Esophagus (tissue), 2 donors: Measurements from ENCODE around the gene ERVK3-1. TPM values are rescaled to one million over a fixed set of nuclear protein-coding genes. Genes with fewer than 3 reads are reported as not detected.
A peak's percentile ranks its signal among the peaks of the same experiment; 100 is the strongest.
"Not testable (repeated sequence)": the region's sequence is repeated elsewhere in the genome, so short reads cannot be mapped to it uniquely, and the experiment has no call there.

Experiments used
- H3K27ac ChIP-seq, 2 donors: one replicate each; pipeline ENCODE4 v1.5.1; 2013; ENCODE audit warnings: low read depth in 2 of 2, mild to moderate bottlenecking in 2 of 2, inconsistent platforms in 1 of 2, low read length in 1 of 2, moderate library complexity in 1 of 2
- H3K27me3 ChIP-seq, 2 donors: one replicate each; pipeline ENCODE4 v1.6.1; 2013; ENCODE audit warnings: low read length in 2 of 2, control low read depth in 1 of 2, mild to moderate bottlenecking in 1 of 2; ENCODE audit not compliant: insufficient read depth in 2 of 2, control insufficient read depth in 1 of 2
- H3K36me3 ChIP-seq, 2 donors: one replicate each; pipeline ENCODE4 v1.6.1; 2013; ENCODE audit warnings: low read length in 1 of 2; ENCODE audit not compliant: control insufficient read depth in 2 of 2, insufficient read depth in 2 of 2
- H3K4me1 ChIP-seq, 2 donors: one replicate each; pipeline ENCODE4 v1.6.1; 2013; ENCODE audit warnings: low read length in 1 of 2; ENCODE audit not compliant: control insufficient read depth in 2 of 2, insufficient read depth in 2 of 2
- H3K4me3 ChIP-seq, 2 donors: one replicate each; pipeline ENCODE4 v1.5.1; 2013; ENCODE audit warnings: low read length in 2 of 2, mild to moderate bottlenecking in 2 of 2, low read depth in 1 of 2, moderate library complexity in 1 of 2
- H3K9me3 ChIP-seq, 2 donors: one replicate each; pipeline ENCODE4 v1.6.1; 2013; ENCODE audit warnings: mild to moderate bottlenecking in 2 of 2, low read depth in 1 of 2, low read length in 1 of 2, moderate library complexity in 1 of 2; ENCODE audit not compliant: control insufficient read depth in 2 of 2, insufficient read depth in 1 of 2
- WGBS, 2 donors: extraction: QIAGEN DNeasy Blood & Tissue Kit; methylation state at CpG; one replicate each; pipeline ENCODE4 v1.1.7; 2013; 5-methylcytosine and 5-hydroxymethylcytosine counted together
- polyA plus RNA-seq, 2 donors: library from polyadenylated mRNA; stranded (reverse); fragments of 200-250 nt; gene quantifications; one replicate each; pipeline ENCODE4 v1.2.3, GENCODE V29; 2013
- donor health status: healthy with polysubstance abuse.
- donor health status: Bipolar disorder and iron deficiency.

Gene ERVK3-1
- polyA plus RNA-seq, 2 donors, result 15.2 to 23.1 TPM

DNA sequence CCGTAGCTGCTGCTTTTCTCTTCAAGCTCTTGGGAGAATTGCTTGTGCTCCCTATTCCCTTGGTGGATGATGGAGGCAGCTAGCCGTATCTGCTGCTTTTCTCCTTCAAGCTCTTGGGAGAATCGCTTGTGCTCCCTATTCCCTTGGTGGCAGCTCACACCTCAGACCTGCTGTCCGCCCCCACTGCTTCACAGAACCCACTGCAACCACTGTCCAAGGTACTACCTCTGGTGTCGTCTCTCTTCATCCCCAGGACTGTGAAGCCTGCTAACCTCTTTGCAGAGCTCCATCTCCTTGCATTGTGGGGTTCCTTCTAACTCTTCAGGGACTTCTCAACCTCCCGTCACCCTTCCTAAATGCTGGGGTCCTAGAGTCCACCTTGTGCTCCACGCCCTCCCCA, 4.6 kb upstream of the ERVK3-1 start:
- peaks cover 0 to 18% of the 10 kb centered on the region in 2 donors for H3K36me3 ChIP-seq
- H3K4me3 ChIP-seq, result no peak overlapping the region
- H3K27ac ChIP-seq, result no peak overlapping the region
- H3K9me3 ChIP-seq, result peaks cover 0 to 11% of the 10 kb centered on the region in 2 donors
- 93 to 97% methylated on average over 7 of the region's 7 CpGs for WGBS, 2 donors
- H3K4me1 ChIP-seq, result no peaks in the 10 kb centered on the region
- no peaks in the 10 kb centered on the region for H3K27me3 ChIP-seq

DNA sequence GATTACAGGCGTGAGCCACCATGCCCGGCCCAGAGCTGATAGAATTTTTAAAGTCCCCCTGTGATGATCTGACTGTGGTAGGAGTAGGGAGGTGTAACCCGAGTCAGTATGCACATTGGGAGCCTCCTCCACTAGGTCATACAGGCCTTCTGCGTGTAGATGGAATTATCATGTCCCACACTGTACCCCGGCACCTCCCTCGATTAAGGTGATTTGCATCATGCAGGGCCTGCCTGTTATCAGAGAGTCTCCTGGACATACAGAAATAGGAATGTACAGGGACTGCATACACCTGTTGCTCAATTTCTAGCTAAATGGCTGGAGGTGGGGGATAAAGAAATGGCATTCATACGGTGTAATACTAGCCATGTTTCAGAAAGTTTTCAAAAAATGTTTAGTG, 922 bp upstream of the ERVK3-1 start:
- H3K36me3 ChIP-seq, result peaks cover 6 to 17% of the 10 kb centered on the region in 2 donors
- H3K27ac ChIP-seq, result no peak overlapping the region
- peak overlapping the region in 1 of 2 donors; percentile 99 for H3K4me3 ChIP-seq
- no peaks in the 10 kb centered on the region for H3K27me3 ChIP-seq
- H3K9me3 ChIP-seq, result peaks cover 0 to 2% of the 10 kb centered on the region in 2 donors
- H3K4me1 ChIP-seq, result peaks cover 0 to 3% of the 10 kb centered on the region in 2 donors
- WGBS, 2 donors, result 89 to 90% methylated on average over 7 of the region's 7 CpGs

DNA sequence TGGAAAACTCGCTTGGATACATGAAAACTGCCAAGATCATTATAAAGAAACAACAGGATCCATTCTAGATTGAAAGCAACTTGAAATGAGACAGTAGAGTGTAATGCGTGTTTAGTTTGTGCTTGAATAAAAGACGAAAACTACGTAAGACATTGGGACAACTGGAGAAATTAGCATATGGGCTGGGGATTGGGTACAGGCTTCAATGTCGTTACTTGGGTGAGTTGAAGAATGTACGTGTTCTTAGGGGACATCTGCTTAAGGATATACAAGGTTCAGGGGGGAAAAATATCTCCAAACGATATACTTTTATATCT, 471 bp upstream of the ERVK3-1 start:
- WGBS, 2 donors, result 21 to 26% methylated on average over 7 of the region's 7 CpGs
- peaks cover 0 to 2% of the 10 kb centered on the region in 2 donors for H3K9me3 ChIP-seq
- H3K4me3 ChIP-seq, result peak overlapping the region; percentile 84 to 99
- peaks cover 6 to 17% of the 10 kb centered on the region in 2 donors for H3K36me3 ChIP-seq
- peak overlapping the region; percentile 51 to 67 for H3K27ac ChIP-seq
- H3K27me3 ChIP-seq, result no peaks in the 10 kb centered on the region
- peaks cover 0 to 3% of the 10 kb centered on the region in 2 donors for H3K4me1 ChIP-seq

DNA sequence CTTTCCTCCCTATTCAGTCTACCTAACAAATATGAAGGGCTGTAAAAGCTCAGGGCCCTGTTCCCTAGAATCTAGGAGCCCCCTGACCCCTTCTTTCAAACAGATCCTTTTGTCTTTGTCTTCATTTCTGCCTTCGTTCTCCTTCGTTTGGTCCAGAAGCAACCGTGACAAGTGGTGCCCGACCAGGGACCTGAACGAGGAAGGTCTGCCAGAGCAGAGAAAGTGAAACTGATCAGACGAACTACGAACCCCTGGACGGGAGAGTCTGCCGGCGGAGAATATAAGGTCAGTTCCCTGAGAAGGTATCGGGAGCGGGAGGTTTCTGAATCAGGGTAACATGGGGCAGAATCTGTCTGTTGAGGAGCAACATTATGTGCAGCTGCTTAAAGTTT, 751 bp downstream of the ERVK3-1 start:
- H3K27ac ChIP-seq, result peak overlapping the region; percentile 14 to 96
- H3K4me3 ChIP-seq, result peak overlapping the region; percentile 84 to 99
- H3K4me1 ChIP-seq, result peaks cover 0 to 3% of the 10 kb centered on the region in 2 donors
- 45 to 61% methylated on average over 12 of the region's 12 CpGs for WGBS, 2 donors
- peaks cover 6 to 10% of the 10 kb centered on the region in 2 donors for H3K36me3 ChIP-seq
- H3K9me3 ChIP-seq, result peaks cover 0 to 2% of the 10 kb centered on the region in 2 donors
- no peaks in the 10 kb centered on the region for H3K27me3 ChIP-seq

DNA sequence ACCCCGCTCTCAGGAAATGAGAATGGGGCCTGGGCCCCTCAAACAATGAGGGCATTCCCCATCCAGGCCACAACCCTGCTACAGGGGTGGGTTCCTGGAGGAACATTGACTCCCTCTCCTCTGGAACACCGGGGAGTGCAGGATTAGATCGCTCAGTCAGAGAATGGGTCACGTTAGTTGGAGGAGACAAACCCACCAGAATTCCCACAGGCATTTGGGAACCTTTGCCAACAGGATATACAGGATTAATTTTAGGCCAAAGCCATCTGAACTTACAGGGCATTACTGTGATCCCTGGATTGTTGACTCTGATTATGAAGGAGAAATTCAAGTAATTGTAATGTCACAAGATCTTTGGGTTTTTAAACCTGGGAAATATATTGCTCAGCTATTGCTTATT, 2.6 kb downstream of the ERVK3-1 start:
- no peak overlapping the region for H3K4me3 ChIP-seq
- WGBS, 2 donors, result 84 to 89% methylated on average over 4 of the region's 4 CpGs
- H3K27ac ChIP-seq, result no peak overlapping the region
- H3K27me3 ChIP-seq, result no peaks in the 10 kb centered on the region
- H3K9me3 ChIP-seq, result no peaks in the 10 kb centered on the region
- H3K4me1 ChIP-seq, result peaks cover 0 to 3% of the 10 kb centered on the region in 2 donors
- peaks cover 16% of the 10 kb centered on the region in 2 donors for H3K36me3 ChIP-seq

DNA sequence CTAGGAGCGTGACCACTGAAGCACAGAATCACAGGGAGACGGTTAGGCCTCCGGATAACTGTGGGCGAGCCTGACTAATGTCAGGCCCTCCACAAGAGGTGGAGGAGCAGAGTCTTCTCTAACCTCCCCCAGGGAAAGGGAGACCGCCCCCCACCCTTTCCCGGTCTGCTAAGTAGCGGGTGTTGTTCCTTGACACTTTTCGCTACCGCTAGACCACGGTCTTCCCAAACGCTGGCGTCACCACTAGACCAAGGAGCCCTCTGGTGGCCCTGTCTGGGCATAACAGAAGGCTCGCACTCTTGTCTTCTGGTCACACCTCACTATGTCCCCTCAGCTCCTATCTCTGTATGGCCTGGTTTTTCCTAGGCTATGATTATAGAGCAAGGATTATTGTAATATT, 5.5 kb downstream of the ERVK3-1 start:
- H3K36me3 ChIP-seq, result peaks cover 23% of the 10 kb centered on the region in 2 donors
- WGBS, 2 donors, result 70 to 78% methylated on average over 13 of the region's 13 CpGs
- H3K27ac ChIP-seq, H3K4me3 ChIP-seq, H3K27me3 ChIP-seq, H3K4me1 ChIP-seq, H3K9me3 ChIP-seq: not testable (repeated sequence)

DNA sequence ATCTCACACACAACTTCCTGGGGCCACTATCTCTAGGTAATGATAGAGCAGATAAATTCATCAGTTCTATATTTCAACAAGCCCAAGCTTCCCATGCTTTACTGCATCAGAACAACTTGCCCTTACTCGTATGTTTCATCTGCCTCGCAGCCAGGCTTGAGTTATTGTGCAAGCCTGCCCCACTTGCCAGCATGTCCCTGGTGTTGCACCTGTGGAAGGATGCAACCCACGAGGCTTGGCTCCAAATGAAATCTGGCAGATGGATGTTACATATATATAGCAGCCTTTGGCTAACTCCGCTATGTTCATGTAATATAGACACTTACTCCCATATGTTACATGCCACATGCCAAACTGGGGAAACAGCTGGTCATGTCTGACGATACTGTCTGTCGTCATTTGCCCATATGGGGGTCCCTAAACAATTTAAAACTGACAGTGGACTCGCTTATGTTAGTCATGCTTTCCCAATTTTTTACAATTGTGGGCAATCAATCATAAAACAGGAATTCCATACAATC, 6.2 kb downstream of the ERVK3-1 start:
- Histone ChIP-seq H3K4me3 (no peak overlapping the region), H3K9me3 (no peaks in the 10 kb centered on the region), H3K27ac (no peak overlapping the region), H3K4me1 (no peaks in the 10 kb centered on the region), H3K36me3 (peaks cover 23 to 27% of the 10 kb centered on the region in 2 donors), H3K27me3 (no peaks in the 10 kb centered on the region)
- WGBS, 2 donors, result 77 to 81% methylated on average over 7 of the region's 7 CpGs

DNA sequence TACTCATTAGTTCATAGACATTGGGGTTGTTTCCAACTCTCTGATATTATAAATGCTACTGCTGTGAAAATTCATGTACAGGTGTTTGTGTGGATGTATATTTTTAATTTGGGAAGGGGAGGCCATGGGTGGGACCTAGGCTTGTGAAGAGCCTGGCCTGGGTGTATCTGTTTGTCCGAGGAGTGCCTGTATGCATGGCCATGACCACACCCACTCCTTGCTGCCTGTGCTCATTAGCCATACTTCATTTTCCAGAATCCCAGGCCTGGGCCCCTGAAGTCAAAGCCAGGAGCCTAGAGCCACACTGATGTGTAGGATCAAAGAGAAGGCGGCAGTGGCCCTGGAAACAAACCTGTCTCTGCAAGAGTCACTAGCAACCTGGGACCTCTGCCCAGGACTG, 10.4 kb downstream of the ERVK3-1 start:
- Histone ChIP-seq H3K27me3 (no peaks in the 10 kb centered on the region), H3K4me1 (peaks cover 0 to 17% of the 10 kb centered on the region in 2 donors), H3K36me3 (peaks cover 17 to 24% of the 10 kb centered on the region in 2 donors), H3K9me3 (peaks cover 0 to 3% of the 10 kb centered on the region in 2 donors), H3K4me3 (no peak overlapping the region), H3K27ac (no peak overlapping the region)
- WGBS, 2 donors, result 93 to 94% methylated on average over 2 of the region's 2 CpGs

DNA sequence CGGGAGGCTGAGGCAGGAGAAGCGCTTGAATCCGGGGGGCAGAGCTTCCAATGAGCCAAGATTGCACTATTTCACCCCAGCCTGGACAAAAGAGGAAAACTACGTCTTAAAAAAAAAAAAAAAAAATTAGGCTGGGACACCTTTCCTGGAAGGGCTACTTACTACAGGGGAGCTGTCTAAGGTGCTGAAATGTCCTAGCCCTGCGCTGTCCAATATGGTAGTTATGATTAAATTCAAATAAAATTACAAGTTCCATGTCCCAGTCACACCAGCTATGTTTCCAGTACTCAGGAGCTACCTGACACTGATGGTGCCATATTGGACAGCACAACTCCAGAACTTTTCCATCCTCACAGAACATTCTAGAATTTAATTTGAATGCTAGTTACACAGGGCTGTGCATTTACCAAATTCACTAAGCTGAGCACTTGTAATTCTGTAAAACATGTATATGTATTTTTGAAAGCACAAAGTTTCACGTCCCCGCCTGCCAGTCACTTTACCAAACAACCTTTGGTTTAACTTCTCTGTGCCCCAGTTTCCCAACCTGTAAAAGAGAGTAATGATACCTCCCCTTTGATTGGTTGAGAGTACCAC, 12.4 kb downstream of the ERVK3-1 start:
- H3K4me1 ChIP-seq, result peaks cover 0 to 17% of the 10 kb centered on the region in 2 donors
- H3K27ac ChIP-seq, result no peak overlapping the region
- no peak overlapping the region for H3K4me3 ChIP-seq
- WGBS, 2 donors, result 73% methylated on average over 7 of the region's 7 CpGs
- H3K9me3 ChIP-seq, result peaks cover 0 to 3% of the 10 kb centered on the region in 2 donors
- H3K36me3 ChIP-seq, result peaks cover 8 to 13% of the 10 kb centered on the region in 2 donors
- H3K27me3 ChIP-seq, result no peaks in the 10 kb centered on the region

DNA sequence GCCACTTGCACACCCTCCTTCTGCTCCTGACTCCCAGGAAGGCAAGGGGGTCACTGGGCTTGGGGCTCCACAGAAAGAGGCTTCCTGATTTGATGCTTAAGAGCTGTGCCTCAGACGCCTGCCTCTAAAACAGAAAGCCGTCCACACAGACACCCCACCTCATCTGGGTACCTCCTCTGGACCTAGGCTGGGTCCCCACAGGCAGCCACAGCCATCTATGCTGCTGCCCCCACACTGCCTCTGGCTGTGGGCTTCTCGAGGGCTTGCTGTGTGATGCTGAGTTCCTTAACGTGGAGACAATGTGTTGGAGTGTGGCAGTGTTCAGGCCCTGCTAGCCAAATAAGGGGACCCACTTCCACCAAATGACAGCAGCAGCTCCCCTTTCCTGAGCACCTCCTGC, 13.1 kb downstream of the ERVK3-1 start:
- WGBS, 2 donors, result 80 to 84% methylated on average over 4 of the region's 4 CpGs
- H3K27ac ChIP-seq, result no peak overlapping the region
- H3K36me3 ChIP-seq, result peaks cover 5 to 9% of the 10 kb centered on the region in 2 donors

More for the DNA sequence above, 13.1 kb downstream of the ERVK3-1 start:
- H3K4me1 ChIP-seq, result peaks cover 0 to 17% of the 10 kb centered on the region in 2 donors
- H3K4me3 ChIP-seq, result no peak overlapping the region
- H3K9me3 ChIP-seq, result peaks cover 0 to 3% of the 10 kb centered on the region in 2 donors
- H3K27me3 ChIP-seq, result no peaks in the 10 kb centered on the region
